IMR-90 (cell line): Measurements from ENCODE around the gene EED. TPM values are rescaled to one million over a fixed set of nuclear protein-coding genes. Genes with fewer than 3 reads are reported as not detected.

ENCODE experiments used
- ATAC-seq: fragments of 200-7000 bp; cut with Tn5 transposase; 2 replicates; pipeline ENCODE4 v1.9.1; 2020; ENCODE audit warnings: low read depth, mild to moderate bottlenecking, moderate library complexity
- BruUV-seq: library from RNA; stranded (reverse); fragments of 400-500 nt; replicated peaks from 2 replicates; lab custom pipeline; 2021; lab: Mats Ljungman, UMichigan
- CTCF ChIA-PET: fragments of 300-600 bp; formaldehyde crosslinking; extraction: SDS; loops from one replicate; lab custom pipeline; 2021; ENCODE audit warnings: antibody characterized with exemption; lab: Yijun Ruan, JAX
- POLR2A ChIA-PET: fragments of 300-600 bp; sonication (Branson Sonifier 250); formaldehyde crosslinking; loops from one replicate; lab custom pipeline; 2022; ENCODE audit warnings: antibody characterized with exemption; ENCODE audit not compliant: unreplicated experiment; lab: Charles Lee
- DNase-seq: peaks from one replicate; pipeline ENCODE4 v3.0.0; 2013
- H2AFZ ChIP-seq: replicated peaks from 2 replicates; pipeline ENCODE3; 2013; ENCODE audit warnings: low read length, mild to moderate bottlenecking; ENCODE audit not compliant: poor library complexity
- H2AK5ac ChIP-seq: 2 replicates; pipeline ENCODE4 v1.6.1; 2013; ENCODE audit warnings: low read depth, low read length, inconsistent platforms
- H2AK9ac ChIP-seq: replicated peaks from 2 replicates; pipeline ENCODE3; 2013; ENCODE audit warnings: mild to moderate bottlenecking, low read depth, low read length, moderate library complexity; ENCODE audit not compliant: poor library complexity
- H2BK120ac ChIP-seq: 2 replicates; pipeline ENCODE4 v1.6.1; 2013; ENCODE audit warnings: low read depth, low read length, inconsistent platforms
- H2BK15ac ChIP-seq: 3 replicates; pipeline ENCODE4 v1.6.1; 2013; ENCODE audit warnings: low read depth, low read length, inconsistent platforms
- H2BK20ac ChIP-seq: 2 replicates; pipeline ENCODE4 v1.6.1; 2013; ENCODE audit warnings: low read depth, mild to moderate bottlenecking, inconsistent platforms, low read length, moderate library complexity
- H2BK5ac ChIP-seq: 2 replicates; pipeline ENCODE4 v1.6.1; 2013; ENCODE audit warnings: mild to moderate bottlenecking, low read depth, low read length, inconsistent platforms; ENCODE audit not compliant: poor library complexity, severe bottlenecking
- H3K14ac ChIP-seq: replicated peaks from 2 replicates; pipeline ENCODE4 v1.6.1; 2013; ENCODE audit warnings: low read depth, low read length, inconsistent platforms
- H3K18ac ChIP-seq: 2 replicates; pipeline ENCODE4 v1.6.1; 2013; ENCODE audit warnings: low read depth, low read length, control low read depth
- H3K23ac ChIP-seq: 2 replicates; pipeline ENCODE4 v1.6.1; 2013; ENCODE audit warnings: low read depth, low read length, inconsistent platforms
- H3K27ac ChIP-seq: 2 replicates; pipeline ENCODE4 v1.5.1; 2013; ENCODE audit warnings: mild to moderate bottlenecking, control low read depth, low read length; ENCODE audit not compliant: insufficient read depth
- H3K27me3 ChIP-seq: 2 replicates; pipeline ENCODE4 v1.6.1; 2013; ENCODE audit warnings: low read length; ENCODE audit not compliant: control insufficient read depth, insufficient read depth
- H3K36me3 ChIP-seq: 2 replicates; pipeline ENCODE4 v1.6.1; 2013; ENCODE audit warnings: low read length, mixed read lengths; ENCODE audit not compliant: control insufficient read depth, insufficient read depth
- H3K4ac ChIP-seq: 2 replicates; pipeline ENCODE4 v1.6.1; 2013; ENCODE audit warnings: low read depth, low read length, inconsistent platforms
- H3K4me1 ChIP-seq: 2 replicates; pipeline ENCODE4 v1.6.1; 2013; ENCODE audit warnings: low read length, mixed read lengths; ENCODE audit not compliant: control insufficient read depth, insufficient read depth
- H3K4me2 ChIP-seq: 2 replicates; pipeline ENCODE4 v1.6.1; 2013; ENCODE audit warnings: low read depth, mild to moderate bottlenecking, control low read depth, low read length, moderate library complexity
- H3K4me3 ChIP-seq: 2 replicates; pipeline ENCODE4 v1.5.1; 2013; ENCODE audit warnings: low read depth, mild to moderate bottlenecking, control low read depth, low read length, moderate library complexity; ENCODE audit not compliant: insufficient read depth
- H3K56ac ChIP-seq: 2 replicates; pipeline ENCODE4 v1.6.1; 2013; ENCODE audit warnings: low read length, inconsistent platforms; ENCODE audit not compliant: insufficient read depth; ENCODE audit errors: extremely low read depth
- H3K79me1 ChIP-seq, 2 experiments: 2 replicates each; pipeline ENCODE4 v1.6.1; 2013; ENCODE audit warnings: low read length in 2 of 2, inconsistent platforms in 1 of 2, low read depth in 1 of 2
- H3K9ac ChIP-seq: 2 replicates; pipeline ENCODE4 v1.6.1; 2013; ENCODE audit warnings: low read depth, low read length, control low read depth
- H3K9me1 ChIP-seq: 2 replicates; pipeline ENCODE4 v1.6.1; 2013; ENCODE audit warnings: low read length, inconsistent platforms; ENCODE audit not compliant: insufficient read depth
- H3K9me3 ChIP-seq: 2 replicates; pipeline ENCODE4 v1.6.1; 2013; ENCODE audit warnings: low read length; ENCODE audit not compliant: control insufficient read depth, insufficient read depth
- H4K20me1 ChIP-seq: 2 replicates; pipeline ENCODE4 v1.6.1; 2013; ENCODE audit warnings: low read length, inconsistent platforms; ENCODE audit not compliant: insufficient read depth
- H4K5ac ChIP-seq: 2 replicates; pipeline ENCODE4 v1.6.1; 2013; ENCODE audit warnings: mild to moderate bottlenecking, low read depth, low read length, control low read depth
- H4K8ac ChIP-seq, 2 experiments: 2 replicates each; pipeline ENCODE4 v1.6.1; 2013; ENCODE audit warnings: low read depth in 2 of 2, low read length in 2 of 2, control low read depth in 1 of 2, inconsistent platforms in 1 of 2
- H4K91ac ChIP-seq: 2 replicates; pipeline ENCODE4 v1.6.1; 2013; ENCODE audit warnings: low read depth, low read length, inconsistent platforms; ENCODE audit not compliant: insufficient read depth
- MXI1 ChIP-seq: IDR thresholded peaks from 2 replicates; pipeline ENCODE4 v1.6.1; 2012; ENCODE audit warnings: low read depth, mild to moderate bottlenecking, low read length, moderate library complexity, borderline replicate concordance
- NFE2L2 ChIP-seq: fragments of 150-350 bp; IDR thresholded peaks from 2 replicates; pipeline ENCODE4 v1.6.1; 2016; ENCODE audit warnings: low read depth, mild to moderate bottlenecking, low read length
- WGBS, 2 experiments: methylation state at CpG; one replicate each; pipeline versions ENCODE4 v1.1.5 to v1.1.7; 2013; ENCODE audit warnings: missing lambda C conversion rate in 2 of 2; ENCODE audit not compliant: insufficient read length in 1 of 2; ENCODE audit errors: extremely low coverage in 2 of 2; 5-methylcytosine and 5-hydroxymethylcytosine counted together
- dilution Hi-C: fragments of 300-500 bp; cut with HindIII; formaldehyde crosslinking; loops from one replicate; pipeline ENCODE4 v1.14.3; 2018; ENCODE audit warnings: low sequenced_read_pairs; ENCODE audit not compliant: unreplicated experiment
- in situ Hi-C: fragments of 300-500 bp; cut with MboI; formaldehyde crosslinking; loops from 3 replicates; pipeline ENCODE4 v1.14.3; 2019; ENCODE audit warnings: low sequenced_read_pairs, inconsistent platforms, mixed read lengths
- intact Hi-C: fragments of 100-400 bp; cut with micrococcal nuclease; formaldehyde crosslinking; loops from 2 replicates; pipeline ENCODE4 v1.10.0; 2022
- polyA plus RNA-seq, 3 experiments: library from polyadenylated mRNA; depleted of rRNA; stranded (reverse); fragments of >200 nt; gene quantifications; 2 replicates each; pipeline ENCODE4 v1.2.3, GENCODE V29; 2012; ENCODE audit warnings: low replicate concordance in 1 of 3
- total RNA-seq: library from RNA; depleted of rRNA; stranded (reverse); fragments of >200 nt; gene quantifications from 2 replicates; pipeline ENCODE4 v1.2.3, GENCODE V29; 2012

The EED gene
- total and polyA plus RNA-seq, 2 of the 4 experiments (the other 2 are of a cell fraction), result 11.1 to 11.5 TPM

- Histone ChIP-seq H3K9ac (no peak overlapping the region), H2BK15ac (no peak overlapping the region), H3K79me1 (no peaks in the 10 kb centered on the region), H4K8ac (no peak overlapping the region), H4K20me1 (no peaks in the 10 kb centered on the region), H2BK120ac (no peak overlapping the region), H3K18ac (no peak overlapping the region), H3K4me3 (no peak overlapping the region), H3K36me3 (no peaks in the 10 kb centered on the region), H2BK5ac (no peak overlapping the region), H3K56ac (no peak overlapping the region), H3K9me3 (no peaks in the 10 kb centered on the region), H3K27ac (no peak overlapping the region), H4K91ac (no peak overlapping the region), H3K4me2 (no peak overlapping the region), H3K14ac (no peak overlapping the region), H2AK9ac (no peak overlapping the region), H4K5ac (no peak overlapping the region), H3K9me1 (no peaks in the 10 kb centered on the region), H2AFZ (no peak overlapping the region), H3K27me3 (no peaks in the 10 kb centered on the region), H3K23ac (no peak overlapping the region), H2AK5ac (no peak overlapping the region), H2BK20ac (no peak overlapping the region), H3K4me1 (no peaks in the 10 kb centered on the region), H3K4ac (no peak overlapping the region)
- POLR2A ChIA-PET, result no interaction called here
- in situ Hi-C loops, result no loop called here
- dilution Hi-C loops, result no loop called here
- intact Hi-C loops, result no loop called here
- DNase-seq, result no peak
- CTCF ChIA-PET, result interaction anchor here (0.9 to 1.5 kb wide), 2 partner anchors 8 to 12 kb away, joined by 4 read pairs; no protein-coding TSS in a partner anchor
- BruUV-seq, result no TSS peak
- whole genome bisulfite sequencing, 2 experiments, result no CpG with 5 or more reads among the region's 1 CpG
- TF ChIP-seq MXI1 (no peak), NFE2L2 (no peak)
- no peak for ATAC-seq
These were observed 14.3 kb upstream of the EED start for GRCh38 chr11:86230179-86230804.
